ENCODE data around the gene ANK3.

The ANK3 gene

GRCh38 chr10:60163786-60164185 is 225.9 kb downstream of the ANK3 start:
- no peak overlapping the region for H3K4me3 ChIP-seq (ENCODE audit: low read depth, low read length)
- TF ChIP-seq, protein P1, sequence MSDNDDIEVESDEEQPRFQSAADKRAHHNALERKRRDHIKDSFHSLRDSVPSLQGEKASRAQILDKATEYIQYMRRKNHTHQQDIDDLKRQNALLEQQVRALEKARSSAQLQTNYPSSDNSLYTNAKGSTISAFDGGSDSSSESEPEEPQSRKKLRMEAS (IDR thresholded peaks at IDR 0.05; ENCODE audit: low read depth, low read length): no peak
- TF ChIP-seq, protein P2, sequence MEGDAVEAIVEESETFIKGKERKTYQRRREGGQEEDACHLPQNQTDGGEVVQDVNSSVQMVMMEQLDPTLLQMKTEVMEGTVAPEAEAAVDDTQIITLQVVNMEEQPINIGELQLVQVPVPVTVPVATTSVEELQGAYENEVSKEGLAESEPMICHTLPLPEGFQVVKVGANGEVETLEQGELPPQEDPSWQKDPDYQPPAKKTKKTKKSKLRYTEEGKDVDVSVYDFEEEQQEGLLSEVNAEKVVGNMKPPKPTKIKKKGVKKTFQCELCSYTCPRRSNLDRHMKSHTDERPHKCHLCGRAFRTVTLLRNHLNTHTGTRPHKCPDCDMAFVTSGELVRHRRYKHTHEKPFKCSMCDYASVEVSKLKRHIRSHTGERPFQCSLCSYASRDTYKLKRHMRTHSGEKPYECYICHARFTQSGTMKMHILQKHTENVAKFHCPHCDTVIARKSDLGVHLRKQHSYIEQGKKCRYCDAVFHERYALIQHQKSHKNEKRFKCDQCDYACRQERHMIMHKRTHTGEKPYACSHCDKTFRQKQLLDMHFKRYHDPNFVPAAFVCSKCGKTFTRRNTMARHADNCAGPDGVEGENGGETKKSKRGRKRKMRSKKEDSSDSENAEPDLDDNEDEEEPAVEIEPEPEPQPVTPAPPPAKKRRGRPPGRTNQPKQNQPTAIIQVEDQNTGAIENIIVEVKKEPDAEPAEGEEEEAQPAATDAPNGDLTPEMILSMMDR (IDR thresholded peaks at IDR 0.05; ENCODE audit: low read depth, low read length): no peak
- TF ChIP-seq MYC (IDR thresholded peaks at IDR 0.05; ENCODE audit: low read depth, low read length) (no peak), POLR2A (IDR thresholded peaks at IDR 0.05; ENCODE audit: extremely low read depth, insufficient read length) (no peak)
- DNase-seq (ENCODE audit: low read depth): no peak

GRCh38 chr10:60162631-60163030 is 227.0 kb downstream of the ANK3 start:
- TF ChIP-seq POLR2A (IDR thresholded peaks at IDR 0.05; ENCODE audit: extremely low read depth, insufficient read length): no peak
- TF ChIP-seq, protein P1 (IDR thresholded peaks at IDR 0.05; ENCODE audit: low read depth, low read length): no peak
- no peak for TF ChIP-seq MYC (IDR thresholded peaks at IDR 0.05; ENCODE audit: low read depth, low read length)
- TF ChIP-seq, protein P2 (IDR thresholded peaks at IDR 0.05; ENCODE audit: low read depth, low read length): no peak
- DNase-seq (ENCODE audit: low read depth): no peak
- H3K4me3 ChIP-seq (ENCODE audit: low read depth, low read length): no peak overlapping the region

GRCh38 chr10:60155943-60156683 is 233.6 kb downstream of the ANK3 start:
- no peak for DNase-seq (ENCODE audit: low read depth)
- TF ChIP-seq, protein P1 (IDR thresholded peaks at IDR 0.05; ENCODE audit: low read depth, low read length): no peak
- TF ChIP-seq, protein P2 (IDR thresholded peaks at IDR 0.05; ENCODE audit: low read depth, low read length): no peak
- TF ChIP-seq MYC (IDR thresholded peaks at IDR 0.05; ENCODE audit: low read depth, low read length): no peak
- TF ChIP-seq POLR2A (IDR thresholded peaks at IDR 0.05; ENCODE audit: extremely low read depth, insufficient read length): no peak

GRCh38 chr10:60155099-60155877 is 234.4 kb downstream of the ANK3 start:
- DNase-seq (ENCODE audit: low read depth): no peak
- TF ChIP-seq MYC (IDR thresholded peaks at IDR 0.05; ENCODE audit: low read depth, low read length) (no peak), POLR2A (IDR thresholded peaks at IDR 0.05; ENCODE audit: extremely low read depth, insufficient read length) (no peak)
- TF ChIP-seq, protein P1 (IDR thresholded peaks at IDR 0.05; ENCODE audit: low read depth, low read length): no peak
- TF ChIP-seq, protein P2 (IDR thresholded peaks at IDR 0.05; ENCODE audit: low read depth, low read length): no peak
- H3K4me3 ChIP-seq (ENCODE audit: low read depth, low read length): no peak overlapping the region

More at GRCh38 chr10:60155943-60156683, 233.6 kb downstream of the ANK3 start:
- H3K4me3 ChIP-seq (ENCODE audit: low read depth, low read length): no peak overlapping the region

- no peak overlapping the region for H3K4me3 ChIP-seq (ENCODE audit: low read depth, low read length)
- TF ChIP-seq MYC (IDR thresholded peaks at IDR 0.05; ENCODE audit: low read depth, low read length): no peak
- TF ChIP-seq, protein P2 (IDR thresholded peaks at IDR 0.05; ENCODE audit: low read depth, low read length): no peak
- TF ChIP-seq POLR2A (IDR thresholded peaks at IDR 0.05; ENCODE audit: extremely low read depth, insufficient read length): no peak
- TF ChIP-seq, protein P1 (IDR thresholded peaks at IDR 0.05; ENCODE audit: low read depth, low read length): no peak
Observed at GRCh38 chr10:60149003-60149402, 240.7 kb downstream of the ANK3 start.

More at GRCh38 chr10:60149003-60149402, 240.7 kb downstream of the ANK3 start:
- DNase-seq (ENCODE audit: low read depth): no peak
